ENCODE data around the gene PDXK.

PDXK gene

DNA sequence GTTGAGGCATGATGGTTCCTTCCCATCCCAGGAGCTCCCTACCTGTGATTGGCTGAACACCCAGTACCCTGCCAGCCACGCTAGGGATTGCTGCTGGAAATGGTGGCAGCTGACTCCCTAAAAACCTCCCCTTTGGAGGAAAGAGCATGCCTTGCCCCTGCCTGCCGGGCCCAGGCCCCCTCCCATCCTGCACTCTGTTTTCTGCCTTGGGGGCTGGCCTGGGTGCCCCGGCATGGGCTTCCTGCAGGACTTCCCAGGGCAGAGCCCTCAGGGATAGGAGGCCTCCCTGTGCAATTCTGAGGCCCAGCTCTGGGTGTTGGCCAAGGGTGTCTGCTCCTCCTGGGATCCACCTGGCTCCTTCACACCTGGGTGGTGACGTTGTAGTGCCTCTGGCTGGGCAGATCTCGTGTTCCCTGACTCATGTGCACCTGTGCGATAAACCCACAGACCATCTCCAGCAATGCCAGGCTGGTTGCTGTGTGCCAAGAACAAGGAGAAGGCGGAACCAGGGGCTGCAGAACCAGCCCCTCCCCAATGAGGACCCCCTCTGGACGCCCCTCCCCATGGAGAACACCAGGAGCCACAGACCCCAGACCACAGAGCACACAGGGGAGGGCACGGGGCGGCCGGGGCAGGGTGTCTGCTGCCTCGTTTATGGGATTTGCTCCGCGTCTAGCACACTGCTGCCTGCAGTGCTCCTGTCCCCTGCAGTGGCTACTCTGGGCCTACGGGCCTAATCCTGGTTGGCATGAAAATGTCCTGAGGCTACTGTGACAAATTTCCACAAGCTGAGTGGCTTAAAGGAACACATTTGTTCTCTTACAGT lies 43.6 kb downstream of the PDXK start:
- DNase-seq (ENCODE audit: low read depth, low spot score): no peak

DNA sequence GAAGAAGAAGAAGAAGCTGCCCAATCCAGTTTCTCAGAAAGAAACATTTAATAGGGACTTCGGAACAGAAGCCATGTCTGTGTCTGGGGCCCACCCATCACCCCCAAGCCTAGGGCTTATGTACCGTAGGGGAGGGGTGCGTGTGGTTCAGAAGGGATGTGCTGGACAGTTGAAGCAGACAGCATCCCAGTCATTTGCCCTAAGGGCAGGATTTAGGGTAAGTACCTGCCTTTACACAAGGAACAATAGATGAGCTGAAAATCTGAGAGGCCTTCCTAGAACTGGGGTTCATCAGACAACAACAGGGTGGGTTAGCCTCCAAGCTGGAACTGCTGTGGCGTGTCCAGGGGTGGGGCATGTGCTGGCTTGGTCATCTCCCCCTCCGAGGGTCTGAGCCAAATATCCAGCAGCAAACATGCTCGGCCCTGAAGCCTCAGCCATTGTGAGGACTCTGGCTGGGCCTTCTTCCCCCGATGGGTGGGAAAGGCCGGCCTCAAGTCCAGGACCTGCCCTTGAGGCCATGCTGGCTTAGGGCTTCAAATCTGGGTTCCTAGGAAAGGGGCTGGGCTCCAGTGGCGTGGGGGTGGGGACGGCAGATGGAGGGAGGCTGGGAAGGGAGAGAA lies 45.1 kb downstream of the PDXK start:
- DNase-seq (ENCODE audit: low read depth, low spot score): no peak

DNA sequence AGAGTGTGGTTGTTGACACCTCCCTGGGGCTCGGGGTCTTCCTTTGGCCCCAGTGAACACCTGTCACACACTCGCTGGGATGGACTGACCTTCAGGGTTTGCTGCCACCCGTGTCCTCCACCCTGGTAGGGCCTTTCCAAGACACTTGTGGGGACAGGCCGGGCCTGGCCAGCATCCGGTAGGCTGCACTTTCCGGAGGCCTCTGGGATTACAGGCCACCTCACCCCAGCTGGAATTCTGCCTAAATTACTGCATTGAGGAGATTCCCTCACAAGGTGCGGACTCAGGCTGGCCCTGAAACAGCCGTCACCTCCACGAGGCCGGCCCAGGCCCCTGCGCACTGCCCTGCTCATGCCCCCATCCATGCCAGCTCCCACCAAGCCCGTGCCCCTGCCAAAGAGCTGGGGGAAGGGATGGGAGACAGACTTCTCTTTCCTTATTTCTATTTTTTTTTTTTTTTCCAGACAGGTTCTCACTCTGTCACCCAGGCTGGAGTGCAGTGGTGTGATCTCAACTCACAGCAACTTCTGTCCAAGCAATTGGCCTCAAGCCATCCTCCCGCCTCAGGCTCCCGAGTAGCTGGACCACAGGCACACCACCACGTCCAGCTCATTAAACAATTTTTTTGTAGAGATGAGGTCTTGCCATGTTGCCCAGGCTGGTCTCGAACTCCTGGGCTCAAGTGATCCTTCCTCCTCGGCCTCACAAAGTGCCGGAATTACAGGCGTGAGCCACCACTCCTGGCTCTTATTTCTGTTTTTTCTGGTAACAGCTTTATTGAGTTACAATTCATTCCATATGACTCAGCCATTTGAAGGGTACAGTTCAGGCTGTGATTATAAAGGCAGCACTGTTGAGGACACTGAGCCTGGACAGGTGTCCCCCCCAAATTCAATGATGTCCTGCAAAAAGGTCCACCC lies 45.9 kb downstream of the PDXK start:
- DNase-seq (ENCODE audit: low read depth, low spot score): no peak

DNA sequence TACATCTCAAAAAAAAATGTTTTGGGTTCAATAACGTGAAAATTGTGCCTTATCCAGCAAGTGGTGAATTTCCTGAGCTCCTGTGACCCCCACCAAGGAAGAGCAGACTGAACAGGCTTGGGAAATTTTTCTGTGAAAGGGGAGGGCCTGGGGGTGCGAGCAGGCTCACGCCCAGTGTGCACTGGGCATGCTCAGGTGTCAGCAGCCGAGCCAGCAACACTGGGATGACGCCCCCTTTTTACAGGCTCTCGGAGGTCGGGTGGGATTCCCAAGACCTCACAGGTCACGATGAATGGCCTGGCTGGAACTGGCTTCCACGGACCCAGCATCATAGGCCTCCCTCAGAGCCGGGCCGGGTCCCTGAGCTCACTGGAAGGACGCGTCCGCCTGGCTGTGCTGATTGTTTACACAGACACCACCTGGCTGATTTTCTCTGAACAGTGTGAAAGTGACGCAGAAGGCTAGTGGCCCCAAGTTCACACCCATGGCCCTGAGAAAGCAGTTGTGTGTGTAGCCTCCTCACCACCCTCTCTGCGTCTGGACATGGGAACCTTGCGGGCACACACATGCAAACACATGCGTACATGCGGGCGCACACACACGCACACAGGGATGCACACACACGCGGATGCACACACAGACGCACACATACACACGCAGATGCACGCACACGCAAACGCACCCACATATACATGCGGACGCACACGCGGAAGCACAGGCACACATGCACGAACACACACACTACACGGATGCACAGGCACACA lies 48.0 kb downstream of the PDXK start:
- DNase-seq (ENCODE audit: low read depth, low spot score): no peak

DNA sequence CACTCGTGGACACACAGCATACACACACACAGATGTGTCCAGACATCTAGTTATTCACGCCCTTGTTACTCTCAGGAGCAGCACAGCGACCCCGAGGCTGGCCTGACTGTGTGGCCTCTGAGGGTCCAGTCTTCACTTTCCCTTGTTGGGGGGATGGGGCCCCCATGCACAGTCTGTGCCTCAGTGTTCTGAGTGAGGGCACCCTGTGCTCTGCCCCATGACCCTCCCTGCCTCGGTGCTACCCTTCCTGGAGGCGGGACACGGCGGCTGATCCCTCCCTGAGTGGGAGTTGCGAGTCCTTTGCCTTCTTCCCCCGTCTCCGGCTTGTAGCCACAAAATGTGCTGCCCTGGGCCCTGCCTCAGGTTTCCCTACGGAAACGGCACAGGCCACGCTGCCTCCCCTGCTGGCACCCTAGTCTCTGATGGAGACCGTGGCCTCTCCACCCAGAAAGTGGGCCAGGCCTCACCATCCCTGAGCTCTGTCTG lies 48.6 kb downstream of the PDXK start:
- no peak for DNase-seq (ENCODE audit: low read depth, low spot score)

DNA sequence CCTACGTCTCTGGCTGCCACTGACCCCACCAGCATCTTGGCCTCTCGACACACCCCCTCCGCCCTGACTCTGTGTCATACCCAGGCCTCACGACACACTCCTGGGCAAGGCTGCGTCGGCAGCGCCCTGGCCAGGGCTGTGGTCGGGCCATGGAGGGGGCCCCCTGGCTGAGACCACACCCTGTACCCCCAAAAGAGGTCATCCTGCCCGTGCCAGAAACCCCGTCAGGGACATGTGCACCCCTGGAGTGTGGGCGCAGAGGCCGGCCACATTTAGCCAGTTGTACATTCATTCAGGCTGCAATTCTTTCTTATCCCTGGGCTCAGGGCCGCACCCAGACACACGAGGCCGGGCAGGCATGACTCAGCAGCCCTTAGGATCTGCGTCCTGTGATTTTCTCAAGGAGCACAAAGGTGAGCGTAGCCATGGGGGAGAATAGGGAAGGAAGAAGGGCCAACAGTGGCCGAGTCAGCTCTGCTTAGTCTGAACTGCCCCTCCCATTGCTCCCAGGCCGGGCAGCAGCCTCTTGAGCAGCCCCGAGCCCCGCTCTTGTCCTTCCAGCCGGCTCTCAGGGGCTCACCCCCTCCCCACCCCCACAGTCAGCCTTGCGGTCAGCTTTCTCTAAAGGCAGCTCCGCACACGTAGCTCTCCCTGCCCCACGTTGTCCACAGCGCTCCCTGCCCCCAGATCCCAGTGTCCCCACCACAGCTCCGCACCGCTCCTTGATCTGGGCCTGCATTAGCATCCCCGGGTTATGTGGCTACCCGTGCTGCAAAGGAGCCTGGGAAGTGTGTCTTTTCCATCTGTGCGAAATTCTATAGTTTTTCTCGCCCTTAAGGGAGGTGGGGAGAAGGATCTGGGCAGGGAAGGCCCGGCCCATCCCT lies 49.3 kb downstream of the PDXK start:
- no peak for DNase-seq (ENCODE audit: low read depth, low spot score)

DNA sequence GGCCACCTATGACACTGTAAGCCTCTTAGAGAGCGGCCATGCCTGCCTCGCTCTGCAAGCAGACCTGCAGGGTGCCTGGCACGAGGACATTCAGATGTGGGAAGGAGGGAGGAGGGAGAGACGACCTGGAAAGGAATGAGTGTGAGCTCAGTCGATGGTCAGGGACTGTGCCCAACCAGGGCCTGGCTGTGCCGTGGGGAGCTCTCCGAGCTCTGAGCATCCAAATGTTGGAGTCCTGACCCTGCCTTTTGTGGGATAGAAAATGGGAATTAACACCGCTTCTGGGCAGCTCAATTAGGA lies 49.9 kb downstream of the PDXK start:
- no peak for DNase-seq (ENCODE audit: low read depth, low spot score)

DNA sequence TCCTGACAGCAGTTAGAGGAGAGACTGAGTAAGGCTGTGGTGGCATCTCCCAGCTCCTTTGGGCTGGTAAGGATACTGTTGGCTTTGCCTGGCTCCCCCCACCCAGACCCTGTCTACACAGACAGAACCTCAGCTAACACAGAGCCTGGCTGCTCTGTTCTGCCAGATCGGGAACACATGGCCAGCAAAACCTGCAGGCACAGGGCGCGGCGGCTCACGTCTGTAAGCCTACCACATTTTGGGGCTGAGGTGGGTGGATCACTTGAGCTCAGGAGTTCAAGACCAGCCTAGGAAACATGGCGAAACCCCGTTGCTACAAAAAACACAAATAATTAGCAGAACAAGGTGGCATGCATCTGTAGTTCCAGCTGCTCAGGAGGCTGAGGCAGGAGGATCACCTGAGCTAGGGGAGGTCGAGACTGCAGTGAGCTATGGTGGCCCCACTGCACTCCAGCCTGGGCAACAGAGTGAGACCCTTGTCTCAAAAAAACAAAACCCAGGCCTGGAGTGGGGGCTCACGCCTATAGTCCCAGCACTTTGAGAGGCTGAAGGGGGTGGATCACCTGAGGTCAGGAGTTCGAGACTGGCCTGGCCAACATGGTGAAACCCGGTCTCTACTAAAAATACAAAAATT lies 50.5 kb downstream of the PDXK start:
- no peak for DNase-seq (ENCODE audit: low read depth, low spot score)

DNA sequence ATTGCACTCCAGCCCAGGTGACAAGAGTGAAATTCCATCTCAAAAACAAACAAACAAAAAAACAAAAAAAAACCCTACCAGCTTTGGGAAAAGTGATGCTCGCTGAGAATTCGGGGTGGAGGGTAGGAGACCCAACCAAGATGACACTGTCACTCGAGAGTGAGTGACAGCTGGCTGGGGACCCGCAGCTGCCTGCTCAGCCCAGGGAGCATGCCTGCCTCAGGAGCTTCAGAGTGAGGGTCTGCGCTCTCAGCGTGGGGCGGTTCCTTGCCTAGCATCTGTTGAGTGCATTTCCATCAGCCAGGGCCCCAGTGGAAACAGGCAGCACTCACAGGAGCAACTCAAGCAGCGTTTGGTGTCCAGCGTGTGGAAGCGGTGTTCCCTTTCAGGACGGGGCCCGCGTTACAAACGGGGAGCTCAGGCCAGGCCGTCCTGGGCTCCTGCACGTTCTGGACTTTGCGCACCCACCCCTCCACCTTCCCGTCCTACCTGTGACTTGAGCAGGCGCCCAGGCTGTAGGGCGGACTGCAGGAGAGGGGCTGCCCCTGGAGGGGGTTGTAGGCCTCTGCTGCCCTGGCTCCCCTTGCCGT lies 51.2 kb downstream of the PDXK start:
- no peak for DNase-seq (ENCODE audit: low read depth, low spot score)

DNA sequence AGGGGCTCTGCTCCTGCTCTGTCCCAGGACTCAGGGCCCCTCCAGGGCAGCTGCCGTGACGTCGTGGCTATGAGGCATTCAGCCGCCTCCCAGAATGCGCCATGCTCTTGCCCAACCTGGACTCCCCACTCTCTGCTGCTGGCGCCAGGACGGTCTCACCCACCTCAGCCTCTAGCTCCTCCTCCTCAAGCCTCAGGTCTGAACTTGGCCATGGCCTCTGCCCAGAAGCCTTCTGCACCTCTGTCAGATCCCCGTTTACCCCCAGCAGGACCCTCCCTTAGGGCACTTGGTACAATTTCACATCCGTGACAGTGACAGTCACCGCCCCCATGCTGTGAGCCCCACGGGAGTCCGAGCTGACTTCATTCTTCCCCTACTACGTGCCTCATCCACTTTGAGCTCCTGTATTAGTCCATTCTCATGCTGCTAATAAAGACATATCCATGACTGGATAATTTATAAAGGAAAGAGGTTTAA lies 52.3 kb downstream of the PDXK start:
- no peak for DNase-seq (ENCODE audit: low read depth, low spot score)

DNA sequence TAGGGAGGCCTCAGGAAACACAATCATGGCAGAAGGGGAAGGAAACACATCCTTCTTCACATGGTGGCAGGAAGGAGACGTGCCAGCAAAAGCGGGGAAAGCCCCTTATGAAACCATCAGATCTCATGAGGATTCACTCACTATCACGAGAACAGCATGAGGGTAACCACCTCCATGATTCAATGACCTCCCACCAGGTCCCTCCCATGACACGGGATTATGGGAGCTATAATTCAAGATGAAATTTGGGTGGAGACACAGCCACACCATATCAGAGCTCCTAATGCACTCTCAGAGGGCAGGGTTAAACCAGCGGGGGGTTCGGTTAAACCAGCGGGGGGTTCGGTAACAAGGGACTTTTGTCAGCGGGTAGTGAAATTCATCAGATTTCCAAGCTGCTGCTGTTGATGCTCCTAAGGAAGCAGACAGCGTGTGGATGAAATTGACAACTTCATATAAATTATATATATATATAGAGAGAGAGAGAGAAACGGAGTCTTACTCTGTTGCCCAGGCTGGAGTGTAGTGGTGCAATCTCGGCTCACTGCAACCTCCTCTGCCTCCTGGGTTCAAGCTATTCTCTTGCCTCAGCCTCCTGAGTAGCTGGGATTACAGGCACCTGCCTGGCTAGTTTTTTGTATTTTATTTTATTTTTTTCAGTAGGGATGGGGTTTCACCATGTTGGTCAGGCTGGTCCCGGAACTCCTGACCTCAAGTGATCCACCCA lies 52.9 kb downstream of the PDXK start:
- DNase-seq (ENCODE audit: low read depth, low spot score): no peak

DNA sequence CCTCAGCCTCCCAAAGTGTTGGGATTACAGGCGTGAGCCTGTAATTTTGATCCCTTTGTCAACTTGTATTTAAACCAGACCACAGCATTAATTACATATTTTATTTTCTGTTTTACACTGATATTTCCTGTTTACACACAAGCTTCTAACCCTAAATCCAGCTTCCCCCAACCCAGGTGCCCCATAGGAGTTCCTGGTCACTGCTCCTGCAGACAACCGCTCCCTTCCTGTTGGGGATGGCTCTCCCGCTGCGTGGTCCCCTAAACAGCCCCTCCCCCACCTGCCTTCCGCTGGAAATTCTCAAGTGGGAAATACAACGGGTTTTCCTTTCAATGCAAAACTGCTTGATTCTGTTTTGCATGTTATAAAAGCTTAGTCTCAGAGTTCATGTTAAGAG lies 53.5 kb downstream of the PDXK start:
- DNase-seq (ENCODE audit: low read depth, low spot score): no peak

DNA sequence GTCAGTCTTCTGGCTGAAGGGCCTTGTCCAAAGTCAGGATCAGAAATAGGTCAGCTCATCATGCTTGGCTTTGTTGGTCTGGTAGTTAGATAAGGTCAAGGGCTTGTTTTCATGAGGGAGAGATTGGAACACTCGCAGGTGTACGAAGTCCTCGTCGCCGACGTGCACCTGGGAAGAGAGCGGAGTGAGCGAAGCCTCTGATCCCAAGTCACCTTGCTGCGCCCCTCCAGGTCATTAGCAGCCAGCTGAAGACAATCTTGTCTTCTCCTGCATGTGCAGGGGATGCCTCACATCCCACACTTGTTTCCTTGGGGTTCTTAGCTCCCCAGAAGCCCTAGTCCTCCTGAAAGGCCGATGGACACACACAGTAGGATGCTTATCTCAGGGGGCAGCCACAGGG lies 55.2 kb downstream of the PDXK start:
- DNase-seq (ENCODE audit: low read depth, low spot score): no peak

DNA sequence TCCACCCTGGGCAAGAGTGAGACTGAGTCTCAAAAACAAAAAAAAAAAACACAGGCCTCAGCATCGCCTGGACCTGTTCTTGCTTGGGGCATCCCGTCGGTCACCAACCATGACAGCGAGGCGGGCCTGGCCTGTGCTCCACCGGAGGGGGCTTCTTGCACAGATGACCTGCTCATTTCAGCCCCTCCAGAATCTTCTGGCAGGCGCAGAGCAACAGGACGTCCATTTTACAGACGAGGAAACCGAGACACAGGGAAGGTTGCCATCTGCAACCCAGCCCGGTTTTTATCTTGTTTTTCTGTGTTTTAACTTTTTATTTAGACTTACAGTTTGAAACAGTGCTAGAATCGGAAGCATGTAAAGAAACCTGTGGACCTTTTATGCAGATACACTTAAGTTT lies 56.3 kb downstream of the PDXK start:
- DNase-seq (ENCODE audit: low read depth, low spot score): no peak

DNA sequence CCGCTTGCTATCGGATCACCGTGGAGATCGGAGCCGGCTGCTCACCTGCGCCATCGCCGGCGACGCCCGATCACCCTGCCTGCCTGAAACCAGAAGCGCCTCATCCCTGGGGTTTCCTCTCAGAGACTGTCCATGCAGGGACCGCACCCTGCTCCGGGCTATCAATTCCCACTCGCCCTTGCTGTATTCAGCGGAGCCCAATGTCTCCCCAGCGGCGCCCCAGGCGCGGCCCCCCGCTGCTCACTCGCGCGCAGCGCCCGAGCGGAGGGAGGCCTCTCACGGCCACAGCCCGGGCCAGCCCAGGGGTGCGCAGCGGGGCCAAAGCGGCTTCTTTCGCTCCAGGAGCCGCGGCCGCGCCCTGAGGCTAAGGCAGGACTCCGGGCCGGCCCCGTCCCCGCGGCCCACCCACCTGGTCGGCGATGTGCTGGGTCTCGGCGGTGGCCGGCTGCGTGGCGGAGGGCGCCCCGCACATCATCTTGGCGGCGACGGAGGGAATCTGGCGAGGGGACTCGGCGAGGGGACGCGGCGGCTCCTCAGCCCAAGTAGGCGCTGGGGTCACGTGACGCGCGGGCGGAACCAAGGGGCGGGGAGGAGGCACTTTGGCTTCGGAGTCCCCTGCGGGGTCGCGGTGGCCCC lies 57.0 kb downstream of the PDXK start, which contains the start of gene CSTB:
Gene CSTB (minus strand): TSS at position 514 of the 636 bp plus-strand sequence. CDS start 39 bp downstream, at position 475.
- DNase-seq (ENCODE audit: low read depth, low spot score): no peak

DNA sequence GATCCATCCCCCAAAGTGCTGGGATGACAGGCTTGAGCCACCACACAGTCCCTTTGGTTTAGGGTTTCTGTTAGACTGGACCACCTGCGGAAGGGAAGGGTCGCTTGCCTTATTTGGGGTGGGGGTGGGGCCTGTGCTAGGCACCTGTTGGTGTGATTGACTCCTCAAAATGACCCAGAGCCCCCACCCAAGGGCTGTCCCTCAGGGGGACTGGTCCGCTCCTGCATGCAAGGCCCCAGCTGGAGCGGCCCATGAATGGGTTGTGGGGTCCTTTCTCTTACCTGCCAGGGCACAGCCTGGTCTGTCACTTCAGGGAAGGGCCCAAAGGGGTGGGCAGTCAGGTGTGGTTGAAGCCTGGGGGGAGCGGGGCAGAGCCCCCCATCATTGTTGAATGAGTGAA lies 59.0 kb downstream of the PDXK start:
- DNase-seq (ENCODE audit: low read depth, low spot score): no peak

DNA sequence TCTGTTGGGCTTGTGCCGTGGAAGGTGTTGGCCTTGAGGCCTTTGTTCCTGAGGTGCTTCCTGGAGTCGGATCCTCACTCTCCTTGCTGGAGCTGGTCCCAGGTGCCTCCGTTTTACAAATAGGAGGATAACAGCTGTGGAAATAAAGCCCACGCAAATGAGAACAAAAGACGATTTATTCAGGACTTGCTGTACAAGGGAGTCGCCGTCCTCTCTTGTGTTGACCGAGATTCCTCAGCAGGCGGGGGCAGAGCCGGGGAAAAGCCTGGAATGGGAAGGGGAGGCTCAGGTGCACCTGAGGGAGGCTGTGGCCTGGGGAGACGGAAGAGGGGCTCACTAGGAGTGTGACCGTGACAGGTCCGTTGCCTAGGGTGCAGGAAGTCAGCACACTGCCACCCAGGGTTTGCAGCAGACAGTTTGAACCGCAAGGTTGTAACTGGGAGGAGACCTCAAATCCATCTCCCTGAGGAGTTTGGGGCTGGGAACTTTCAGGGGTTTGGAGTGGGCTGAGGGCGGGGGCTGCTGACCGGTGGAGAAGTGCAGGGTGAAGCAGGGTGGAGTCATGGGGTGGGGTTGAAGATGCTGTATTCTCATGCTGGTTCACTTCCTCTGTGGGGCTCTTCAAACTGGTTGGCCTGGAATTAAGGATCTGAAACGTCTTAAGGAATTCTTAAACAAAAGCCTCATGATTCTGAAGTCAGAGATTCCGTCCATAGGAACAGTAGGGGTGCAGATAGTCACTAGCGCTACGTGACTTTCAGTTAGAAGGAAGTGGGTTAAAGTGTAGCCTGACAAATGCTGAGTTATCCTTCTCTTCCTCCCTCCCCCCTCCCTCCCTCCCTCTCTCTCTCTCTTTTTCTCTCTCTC lies 59.8 kb downstream of the PDXK start:
- no peak for DNase-seq (ENCODE audit: low read depth, low spot score)
